GM12878 (cell line): Measurements from ENCODE around the gene CDH1. TPM values are rescaled to one million over a fixed set of nuclear protein-coding genes. Genes with fewer than 3 reads are reported as not detected.

Source experiments
- CHD2 ChIP-seq: IDR thresholded peaks from 2 replicates; pipeline ENCODE4 v1.6.1; 2011; ENCODE audit warnings: low read depth, low read length, improper control_type of control experiment, borderline replicate concordance
- CREB1 ChIP-seq: IDR thresholded peaks from 2 replicates; pipeline ENCODE4 v1.6.1; 2012; ENCODE audit warnings: low read depth, mild to moderate bottlenecking, inconsistent platforms
- HSF1 ChIP-seq: fragments of 150-350 bp; IDR thresholded peaks from 2 replicates; pipeline ENCODE4 v1.6.1; 2014; ENCODE audit warnings: mild to moderate bottlenecking, low read depth, low read length
- IRF4 ChIP-seq: IDR thresholded peaks from 2 replicates; pipeline ENCODE4 v1.6.1; 2011; ENCODE audit warnings: low read depth, low read length
- KLF5 ChIP-seq: fragments of 450-650 bp; IDR thresholded peaks from 2 replicates; pipeline ENCODE4 v1.6.1; 2014; ENCODE audit warnings: mild to moderate bottlenecking; ENCODE audit not compliant: partially characterized antibody
- MEF2B ChIP-seq: fragments of 450-650 bp; IDR thresholded peaks from 2 replicates; pipeline ENCODE4 v1.6.1; 2018; ENCODE audit warnings: mild to moderate bottlenecking, moderate library complexity; ENCODE audit not compliant: partially characterized antibody, poor library complexity, severe bottlenecking
- MTA2 ChIP-seq: fragments of 450-650 bp; IDR thresholded peaks from 2 replicates; pipeline ENCODE4 v1.6.1; 2016; ENCODE audit warnings: low read depth, mild to moderate bottlenecking, moderate library complexity
- MXI1 ChIP-seq: fragments of 150-350 bp; IDR thresholded peaks from 2 replicates; pipeline ENCODE4 v1.6.1; 2011; ENCODE audit warnings: low read depth, mild to moderate bottlenecking, inconsistent platforms, low read length, improper control_type of control experiment
- MYC ChIP-seq: IDR thresholded peaks from 2 replicates; pipeline ENCODE4 v1.6.1; 2011; ENCODE audit warnings: mild to moderate bottlenecking, low read length, moderate library complexity, inconsistent platforms; ENCODE audit not compliant: insufficient read depth, insufficient replicate concordance, insufficient read length, severe bottlenecking
- NFXL1 ChIP-seq: fragments of 450-650 bp; IDR thresholded peaks from 2 replicates; pipeline ENCODE4 v1.6.1; 2017; ENCODE audit warnings: antibody characterized with exemption, mild to moderate bottlenecking, borderline replicate concordance
- NRF1 ChIP-seq: conservative IDR thresholded peaks from 2 replicates; pipeline ENCODE4 v1.6.1; 2011; ENCODE audit warnings: mild to moderate bottlenecking, low read depth, low read length, improper control_type of control experiment
- PAX8 ChIP-seq: fragments of 450-650 bp; IDR thresholded peaks from 2 replicates; pipeline ENCODE4 v1.6.1; 2017; ENCODE audit warnings: mild to moderate bottlenecking, moderate library complexity
- POLR2AphosphoS2 ChIP-seq: IDR thresholded peaks from 2 replicates; pipeline ENCODE4 v1.6.1; 2011; ENCODE audit warnings: low read depth, mild to moderate bottlenecking, low read length, improper control_type of control experiment, moderate library complexity
- POLR2AphosphoS5 ChIP-seq: IDR thresholded peaks from 2 replicates; pipeline ENCODE4 v1.6.1; 2011; ENCODE audit warnings: mild to moderate bottlenecking, low read length, inconsistent platforms
- POU2F2 ChIP-seq: IDR thresholded peaks from 3 replicates; pipeline ENCODE4 v1.6.1; 2011; ENCODE audit warnings: low read depth, mild to moderate bottlenecking, low read length, borderline replicate concordance
- RAD51 ChIP-seq: fragments of 450-650 bp; IDR thresholded peaks from 2 replicates; pipeline ENCODE4 v1.6.1; 2016; ENCODE audit warnings: moderate library complexity, mild to moderate bottlenecking, inconsistent platforms
- SIN3A ChIP-seq: IDR thresholded peaks from 2 replicates; pipeline ENCODE4 v1.6.1; 2012; ENCODE audit warnings: low read depth, low read length, improper control_type of control experiment
- SP1 ChIP-seq: IDR thresholded peaks from one replicate; pipeline ENCODE4 v1.6.1; 2011; ENCODE audit warnings: low read depth, low read length
- TBL1XR1 ChIP-seq: IDR thresholded peaks from 2 replicates; pipeline ENCODE4 v1.6.1; 2012; ENCODE audit warnings: low read depth, low read length, improper control_type of control experiment
- TCF12 ChIP-seq: IDR thresholded peaks from 2 replicates; pipeline ENCODE4 v1.6.1; 2011; ENCODE audit warnings: low read depth, mild to moderate bottlenecking, low read length
- ZBED1 ChIP-seq: IDR thresholded peaks from 2 replicates; pipeline ENCODE4 v1.6.1; 2016; ENCODE audit warnings: borderline replicate concordance
- ZNF592 ChIP-seq: fragments of 450-650 bp; IDR thresholded peaks from 2 replicates; pipeline ENCODE4 v1.6.1; 2017; ENCODE audit warnings: mild to moderate bottlenecking, moderate library complexity
- polyA plus RNA-seq, 11 experiments: library from polyadenylated mRNA; depleted of rRNA in 4 of 11; unstranded in 6 of 11; stranded (reverse) in 5 of 11; fragments of >200 nt; fragmentation: Nextera tagmentation in 4 of 11; fragmentation: Illumina TruSeq in 1 of 11; extraction: Ambion mirVana in 4 of 11; extraction: Trizol in 1 of 11; gene quantifications; 1 replicate in 1 of 11; 2 replicates in 10 of 11; pipeline versions ENCODE4 v1.2.1 to v1.2.3, GENCODE V29; 2011 to 2016; ENCODE audit warnings: inconsistent platforms in 2 of 11, missing spikeins in 2 of 11, low read depth in 1 of 11
- total RNA-seq, 4 experiments: library from RNA; depleted of rRNA in 3 of 4; stranded (reverse); fragments of >200 nt in 3 of 4; fragmentation: Illumina TruSeq in 1 of 4; extraction: Trizol in 1 of 4; gene quantifications; 2 replicates each; pipeline versions ENCODE4 v1.2.1 to v1.2.3, GENCODE V29; 2013 to 2021
- TF ChIP-seq, protein P1 (sequence below): fragments of 150-350 bp; IDR thresholded peaks from 2 replicates; pipeline ENCODE4 v1.6.1; 2016; ENCODE audit warnings: low read depth, low read length

CDH1 gene
- total and polyA plus RNA-seq, 10 of the 15 experiments (the other 5 are each of a cell fraction or from before 2014, with no cell fraction given), result 2.2 to 30.6 (median 17.7) TPM

DNA sequence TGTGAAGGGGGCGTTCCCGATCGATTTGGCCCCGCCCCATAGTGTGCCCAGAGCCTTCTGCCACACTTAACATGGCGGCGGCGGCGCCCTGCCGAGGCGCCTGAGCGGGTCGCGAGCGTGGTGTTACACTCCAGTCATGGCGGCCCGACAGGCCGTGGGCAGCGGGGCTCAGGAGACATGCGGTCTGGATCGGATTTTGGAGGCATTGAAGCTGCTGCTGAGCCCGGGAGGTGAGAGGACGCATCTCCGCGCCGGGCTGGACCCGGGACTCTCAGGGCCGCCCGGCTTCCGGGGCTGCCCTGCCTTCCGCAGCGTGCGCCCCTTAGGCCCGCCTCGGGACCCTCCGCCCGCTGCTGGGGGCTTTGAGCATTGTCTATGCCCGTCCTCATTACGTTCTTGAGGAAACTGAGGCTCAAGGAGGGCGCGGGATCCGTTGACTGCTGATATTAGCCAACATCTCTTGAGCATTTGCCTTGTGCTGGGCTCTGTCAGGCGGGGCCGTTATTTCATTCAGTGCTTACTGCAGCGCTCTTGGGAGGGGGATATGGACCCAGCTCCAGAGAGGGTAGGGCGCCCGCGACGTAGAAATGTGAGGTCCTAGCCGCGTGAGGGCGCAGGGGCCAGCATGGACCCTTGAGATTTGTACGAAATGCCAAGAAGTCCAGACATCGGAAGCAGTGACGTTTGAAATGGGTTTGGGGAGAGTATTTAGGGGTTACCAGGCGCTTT lies 106.6 kb downstream of the CDH1 start, which contains the start of gene TANGO6 (continued):
- TF ChIP-seq CHD2, result peak; percentile 48; the same call in 1 of the 2 replicates
- no peak for TF ChIP-seq ZBED1
- no peak for TF ChIP-seq IRF4
- TF ChIP-seq CREB1, result peak; percentile 72
- no peak; the same call in 1 of the 2 replicates for TF ChIP-seq MXI1
- no peak for TF ChIP-seq MTA2
- no peak for TF ChIP-seq HSF1
- 0 out of 2 replicates have a peak, but pooled peaks have one; percentile 25 for TF ChIP-seq TCF12
- peak; percentile 81 for TF ChIP-seq POLR2AphosphoS5
- TF ChIP-seq SP1, result no peak
- no peak for TF ChIP-seq SIN3A
- no peak for TF ChIP-seq PAX8
- TF ChIP-seq RAD51, result no peak
- TF ChIP-seq POU2F2, result 0 out of 3 replicates have a peak, but pooled peaks have one; percentile 26
- TF ChIP-seq MYC, result no peak
- no peak for TF ChIP-seq NRF1
- no peak for TF ChIP-seq TBL1XR1
- peak; percentile 20 for TF ChIP-seq MEF2B
- TF ChIP-seq NFXL1, result no peak
- TF ChIP-seq KLF5, result no peak
- TF ChIP-seq POLR2AphosphoS2, result 0 out of 2 replicates have a peak, but pooled peaks have one; percentile 48
- peak; percentile 100 for TF ChIP-seq ZNF592
- TF ChIP-seq, protein P1, sequence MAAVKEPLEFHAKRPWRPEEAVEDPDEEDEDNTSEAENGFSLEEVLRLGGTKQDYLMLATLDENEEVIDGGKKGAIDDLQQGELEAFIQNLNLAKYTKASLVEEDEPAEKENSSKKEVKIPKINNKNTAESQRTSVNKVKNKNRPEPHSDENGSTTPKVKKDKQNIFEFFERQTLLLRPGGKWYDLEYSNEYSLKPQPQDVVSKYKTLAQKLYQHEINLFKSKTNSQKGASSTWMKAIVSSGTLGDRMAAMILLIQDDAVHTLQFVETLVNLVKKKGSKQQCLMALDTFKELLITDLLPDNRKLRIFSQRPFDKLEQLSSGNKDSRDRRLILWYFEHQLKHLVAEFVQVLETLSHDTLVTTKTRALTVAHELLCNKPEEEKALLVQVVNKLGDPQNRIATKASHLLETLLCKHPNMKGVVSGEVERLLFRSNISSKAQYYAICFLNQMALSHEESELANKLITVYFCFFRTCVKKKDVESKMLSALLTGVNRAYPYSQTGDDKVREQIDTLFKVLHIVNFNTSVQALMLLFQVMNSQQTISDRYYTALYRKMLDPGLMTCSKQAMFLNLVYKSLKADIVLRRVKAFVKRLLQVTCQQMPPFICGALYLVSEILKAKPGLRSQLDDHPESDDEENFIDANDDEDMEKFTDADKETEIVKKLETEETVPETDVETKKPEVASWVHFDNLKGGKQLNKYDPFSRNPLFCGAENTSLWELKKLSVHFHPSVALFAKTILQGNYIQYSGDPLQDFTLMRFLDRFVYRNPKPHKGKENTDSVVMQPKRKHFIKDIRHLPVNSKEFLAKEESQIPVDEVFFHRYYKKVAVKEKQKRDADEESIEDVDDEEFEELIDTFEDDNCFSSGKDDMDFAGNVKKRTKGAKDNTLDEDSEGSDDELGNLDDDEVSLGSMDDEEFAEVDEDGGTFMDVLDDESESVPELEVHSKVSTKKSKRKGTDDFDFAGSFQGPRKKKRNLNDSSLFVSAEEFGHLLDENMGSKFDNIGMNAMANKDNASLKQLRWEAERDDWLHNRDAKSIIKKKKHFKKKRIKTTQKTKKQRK, result no peak
